Left colon (tissue), 2 donors: ENCODE measurements around the gene CMTM7. TPM values are rescaled to one million over a fixed set of nuclear protein-coding genes. Genes with fewer than 3 reads are reported as not detected.
"Not testable (repeated sequence)": the region's sequence is repeated elsewhere in the genome, so short reads cannot be mapped to it uniquely, and the experiment has no call there.

Experiments used
- ATAC-seq: fragments of 200-7000 bp; cut with Tn5 transposase; one replicate; pipeline ENCODE4 v1.9.1; 2020; ENCODE audit warnings: mild to moderate bottlenecking, moderate library complexity
- DNase-seq, 2 donors: peaks; one replicate each; pipeline ENCODE4 v3.0.0-alpha.2; 2020
- intact Hi-C, 2 donors: fragments of 100-400 bp; cut with DNase I in 1 of 2; cut with micrococcal nuclease in 1 of 2; formaldehyde crosslinking; loops; one replicate each; pipeline versions ENCODE4 v1.11.2 to v1.14.0; 2022; cut with DNase I, micrococcal nuclease
- total RNA-seq, 2 donors: library from RNA; stranded (reverse); fragmentation: NEBNext Ultra II Directional; extraction: Animal tissue kit (Norgen Biotek cat#: 25700); gene quantifications; one replicate each; pipeline ENCODE4 v1.2.1, GENCODE V29; 2021
- donor health status: DM: no; HTN: no; CAD: no.
- donor health status: DM: yes; HTN: yes; CAD: no.

The CMTM7 gene
- total RNA-seq, 2 donors from 2014 or later: 5.8 to 7.4 TPM

DNA sequence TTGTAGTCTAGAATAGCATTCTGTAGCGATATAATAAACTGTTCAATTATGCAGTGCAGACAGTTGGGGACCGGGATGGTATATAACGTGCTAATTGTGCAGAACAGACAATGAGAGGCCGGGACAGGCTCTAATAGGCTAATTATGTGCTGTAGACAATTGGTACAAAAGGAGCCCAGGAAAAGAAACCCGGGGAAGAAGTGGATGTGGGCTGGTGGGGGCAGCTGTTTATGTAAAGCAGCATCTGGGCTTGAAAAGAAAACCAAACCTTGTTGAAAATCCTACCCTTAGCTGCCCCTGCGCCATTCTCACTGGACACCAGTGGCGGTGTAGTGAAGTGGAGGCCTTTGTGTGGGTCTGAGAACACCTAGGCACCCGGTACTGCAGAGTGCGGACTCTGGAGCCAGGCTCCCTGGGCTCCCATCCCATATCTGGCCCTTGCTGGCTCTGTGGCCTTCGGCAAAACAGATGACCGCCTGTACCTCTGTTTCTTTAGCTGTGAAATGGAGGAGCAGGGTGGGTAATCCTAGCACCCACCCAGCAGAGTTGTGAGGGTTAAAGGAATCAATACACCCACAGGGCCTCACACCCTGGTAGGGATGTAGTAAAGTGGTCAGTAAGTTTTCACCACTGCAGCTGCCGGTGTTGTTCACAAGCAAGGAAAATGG lies 59.5 kb downstream of the CMTM7 start:
- no peak for DNase-seq
- no peak for ATAC-seq
- intact Hi-C loops: no loop called here

- no peak for DNase-seq
- intact Hi-C loops: no loop called here
- no peak for ATAC-seq
Observed at GRCh38 chr3:32452009-32452408, 60.4 kb downstream of the CMTM7 start.

- intact Hi-C loops: no loop called here
- ATAC-seq: no peak
- DNase-seq: no peak
Observed at GRCh38 chr3:32453346-32453745, 61.7 kb downstream of the CMTM7 start.

DNA sequence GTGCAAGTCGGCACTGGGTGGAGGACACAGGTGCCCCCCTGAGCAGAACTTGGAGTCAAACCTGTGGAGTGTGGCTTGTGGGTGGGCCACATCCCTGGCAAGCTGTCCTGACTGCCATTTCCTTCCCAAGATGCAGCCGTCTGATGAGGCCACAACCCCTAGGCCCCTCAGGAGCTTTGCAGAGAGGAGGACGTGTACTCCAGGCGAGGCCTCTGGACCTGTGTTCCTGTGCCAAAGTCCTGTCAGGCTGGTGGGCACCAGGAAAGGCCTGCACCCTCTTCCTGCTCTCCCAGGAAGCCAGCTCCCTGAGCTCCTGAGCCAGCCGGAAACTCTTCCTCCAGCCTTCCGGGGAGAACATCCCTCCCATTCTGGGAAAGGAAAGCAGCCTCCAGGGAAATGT lies 62.5 kb downstream of the CMTM7 start:
- ATAC-seq: no peak

GRCh38 chr3:32454731-32455608 lies 63.3 kb downstream of the CMTM7 start:
- DNase-seq (no peak), ATAC-seq (no peak)
- intact Hi-C loops: no loop called here

More for the DNA sequence above, 62.5 kb downstream of the CMTM7 start:
- no peak for DNase-seq
- intact Hi-C loops: no loop called here

DNA sequence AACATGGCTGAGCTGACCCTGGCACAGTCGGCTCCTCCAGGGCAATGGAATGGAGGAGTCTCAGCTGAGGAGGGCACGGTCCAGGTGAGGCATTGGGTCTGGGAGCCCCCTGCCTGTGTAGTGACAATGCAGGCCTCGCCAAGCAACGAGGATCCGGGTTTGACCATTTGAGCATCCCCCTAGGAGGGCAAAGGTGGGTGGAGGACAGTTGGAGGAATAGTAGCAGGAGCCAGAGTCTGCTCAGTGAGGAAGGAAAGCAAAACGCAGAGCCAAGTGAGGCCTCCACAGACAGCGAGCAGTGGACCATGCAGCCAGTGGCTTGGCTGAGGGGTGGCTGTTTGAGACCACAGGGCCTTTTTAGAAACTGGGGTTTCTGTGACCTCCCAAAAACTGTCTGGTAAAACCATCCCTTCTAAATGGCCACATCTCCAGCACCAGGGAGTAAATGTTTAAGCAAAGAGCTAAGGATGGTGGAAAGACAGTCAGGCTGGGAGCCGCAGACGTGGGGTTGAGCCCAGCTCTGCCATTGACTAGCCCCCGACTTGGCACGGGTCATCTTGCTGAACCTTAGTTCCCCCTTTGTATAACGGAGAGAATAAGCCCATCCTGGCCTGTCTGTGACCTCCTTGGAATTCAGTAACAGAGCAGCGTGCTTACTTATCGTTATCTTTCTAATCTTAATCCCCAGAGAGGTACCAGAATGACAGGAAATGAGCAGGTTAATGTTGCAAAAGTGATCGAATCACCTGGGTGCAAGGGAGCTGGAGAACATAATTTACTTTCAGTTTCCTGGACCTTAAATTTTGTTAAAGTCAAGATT lies 64.2 kb downstream of the CMTM7 start:
- intact Hi-C loops: no loop called here
- DNase-seq (no peak), ATAC-seq (no peak)

DNA sequence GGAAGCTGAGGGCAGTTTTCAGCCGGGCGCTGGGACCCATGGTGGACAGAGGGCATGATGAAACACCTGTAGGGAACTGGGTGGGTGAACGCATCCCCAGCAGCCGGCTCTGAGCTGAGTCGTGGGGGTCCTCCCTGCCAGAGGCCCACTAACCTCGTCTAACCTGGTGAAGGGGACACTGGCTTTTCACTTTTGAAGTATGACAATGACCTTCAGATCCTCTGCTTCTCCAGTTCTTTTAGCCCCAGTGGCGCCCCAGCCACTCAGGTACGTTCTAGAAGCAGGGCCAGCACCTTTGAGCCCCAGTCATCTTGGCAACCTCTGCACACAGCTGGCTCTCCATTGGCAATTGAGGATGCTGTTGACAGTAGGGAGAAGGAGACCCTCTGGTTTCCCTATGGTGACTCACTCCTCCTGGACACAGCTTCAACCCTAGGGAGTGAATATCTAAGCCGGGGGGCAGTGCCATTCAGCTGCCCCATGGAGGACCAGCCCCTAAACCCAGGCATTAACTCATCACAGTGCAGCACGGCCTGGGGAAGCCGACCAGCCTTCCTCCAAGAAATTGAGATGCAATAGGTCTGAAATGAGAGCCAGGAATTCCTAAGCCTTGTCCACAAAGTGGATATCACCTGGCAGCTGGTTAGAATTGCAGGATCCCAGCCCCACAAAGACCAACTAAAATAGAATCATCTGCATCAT lies 64.9 kb downstream of the CMTM7 start:
- no peak for ATAC-seq

GRCh38 chr3:32457971-32458471 lies 66.4 kb downstream of the CMTM7 start:
- ATAC-seq: no peak

More for the DNA sequence above, 64.9 kb downstream of the CMTM7 start:
- no peak for DNase-seq
- intact Hi-C loops: no loop called here

DNA sequence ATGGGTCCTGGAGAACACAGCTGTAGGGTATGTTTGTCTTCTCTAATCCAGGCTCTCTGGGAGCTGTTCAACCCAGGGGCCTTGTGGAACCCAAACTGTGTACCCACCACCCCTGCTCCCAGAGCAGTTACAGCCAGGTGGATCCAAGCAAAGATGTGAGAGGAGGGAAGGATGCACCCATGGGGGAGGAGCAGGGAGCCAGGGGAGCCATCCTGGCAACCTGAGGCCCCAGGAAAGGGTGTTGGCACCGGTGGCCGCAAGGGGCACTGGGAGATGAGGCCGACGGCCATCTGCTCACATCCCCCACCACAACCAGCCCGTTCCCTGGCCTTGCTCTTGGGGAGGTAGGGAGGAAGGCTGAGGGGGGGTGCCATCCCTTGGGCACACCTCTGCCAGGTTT lies 67.8 kb downstream of the CMTM7 start:
- intact Hi-C loops: no loop called here
- no peak for ATAC-seq

More at GRCh38 chr3:32457971-32458471, 66.4 kb downstream of the CMTM7 start:
- DNase-seq: no peak
- intact Hi-C loops: no loop called here

GRCh38 chr3:32460031-32460749 lies 68.5 kb downstream of the CMTM7 start:
- DNase-seq: peak in 1 of 2 donors; percentile 30
- intact Hi-C loops: loop anchor here in 1 of 2 donors (10.0 kb wide), 1 partner anchor 165 kb away; no protein-coding TSS in a partner anchor
- peak; percentile 55 for ATAC-seq

More for the DNA sequence above, 67.8 kb downstream of the CMTM7 start:
- no peak for DNase-seq

DNA sequence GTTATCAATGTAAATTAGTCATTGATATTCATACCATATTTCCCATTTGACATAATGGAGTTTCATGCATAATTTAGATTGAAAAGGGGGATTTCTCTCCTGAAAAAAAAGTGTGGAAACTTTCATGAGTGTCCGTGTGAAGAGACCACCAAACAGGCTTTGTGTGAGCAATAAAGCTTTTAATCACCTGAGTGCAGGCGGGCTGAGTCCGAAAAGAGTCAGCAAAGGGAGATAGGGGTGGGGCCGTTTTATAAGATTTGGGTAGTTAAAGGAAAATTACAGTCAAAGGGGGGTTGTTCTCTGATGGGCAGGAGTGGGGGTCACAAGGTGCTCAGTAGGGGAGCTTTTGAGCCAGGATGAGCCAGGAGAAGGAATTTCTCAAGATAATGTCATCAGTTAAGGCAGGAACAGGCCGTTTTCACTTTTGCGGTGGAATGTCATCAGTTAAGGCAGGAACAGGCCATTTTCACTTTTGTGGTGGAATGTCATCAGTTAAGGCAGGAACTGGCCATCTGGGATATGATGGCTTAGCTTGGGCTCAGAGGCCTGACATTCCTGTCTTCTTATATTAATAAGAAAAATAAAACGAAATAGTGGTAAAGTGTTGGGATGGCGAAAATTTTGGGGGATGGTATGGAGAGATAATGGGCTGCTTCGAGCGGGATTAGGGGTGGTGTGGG lies 69.3 kb downstream of the CMTM7 start:
- intact Hi-C loops: loop anchor here in 1 of 2 donors (10.0 kb wide), 1 partner anchor 166 kb away; no protein-coding TSS in a partner anchor
- not testable (repeated sequence) for DNase-seq, ATAC-seq

DNA sequence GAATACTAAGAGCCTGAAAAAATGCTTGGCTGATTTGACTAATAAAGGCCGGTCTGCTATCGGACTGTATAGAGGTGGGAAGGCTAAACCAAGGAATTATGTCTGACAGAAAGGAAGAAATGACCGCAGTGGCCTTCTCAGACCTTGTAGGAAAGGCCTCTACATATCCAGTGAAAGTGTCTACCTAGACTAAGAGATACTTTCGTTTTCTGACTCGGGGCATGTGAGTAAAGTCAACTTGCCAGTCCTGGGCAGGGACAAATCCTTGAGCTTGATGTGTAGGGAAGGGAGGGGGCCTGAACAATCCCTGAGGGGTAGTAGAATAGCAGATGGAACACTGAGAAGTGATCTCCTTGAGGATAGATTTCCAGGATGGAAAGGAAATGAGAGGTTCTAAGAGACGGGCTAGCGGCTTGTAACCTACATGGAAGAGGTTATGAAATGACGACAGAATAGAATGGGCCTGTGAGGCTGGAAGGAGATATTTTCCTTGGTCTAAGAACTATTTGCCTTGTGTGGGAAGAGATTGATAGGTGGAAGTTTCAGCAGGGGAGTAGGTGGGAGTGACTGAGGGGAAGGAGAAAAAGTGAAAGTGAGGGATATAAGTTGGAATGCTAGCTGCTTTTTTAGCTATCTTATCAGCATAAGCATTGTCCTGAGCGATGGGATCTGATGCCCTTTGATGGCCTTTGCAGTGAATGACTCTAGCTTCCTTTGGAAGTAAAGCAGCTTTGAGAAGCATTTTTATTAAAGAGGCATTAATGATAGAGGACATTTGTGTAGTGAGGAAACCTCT lies 70.7 kb downstream of the CMTM7 start:
- not testable (repeated sequence) for ATAC-seq, DNase-seq
- intact Hi-C loops: loop anchor here in 1 of 2 donors (10.0 kb wide), 1 partner anchor 168 kb away; no protein-coding TSS in a partner anchor

GRCh38 chr3:32463415-32463814 lies 71.8 kb downstream of the CMTM7 start:
- ATAC-seq, DNase-seq: not testable (repeated sequence)
- intact Hi-C loops: loop anchor here in 1 of 2 donors (10.0 kb wide), 1 partner anchor 169 kb away; no protein-coding TSS in a partner anchor

DNA sequence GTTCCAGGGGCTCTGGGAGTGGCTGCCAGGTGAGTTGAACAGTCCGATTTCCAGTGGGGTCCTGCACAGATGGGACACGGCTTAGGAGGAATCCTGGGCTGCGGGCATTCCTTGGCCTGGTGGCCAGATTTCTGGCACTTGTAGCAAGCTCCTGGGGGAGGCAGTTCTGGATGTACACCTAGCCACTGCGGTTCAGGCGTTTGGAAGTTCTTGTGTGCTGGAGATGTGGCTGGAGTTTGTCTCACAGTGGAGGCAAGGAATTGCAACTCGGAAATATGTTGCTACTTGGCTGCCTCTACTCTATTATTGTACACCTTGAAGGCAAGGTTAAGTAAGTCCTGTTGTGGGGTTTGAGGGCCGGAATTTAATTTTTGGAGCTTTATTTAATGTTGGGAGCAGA lies 73.1 kb downstream of the CMTM7 start:
- not testable (repeated sequence) for DNase-seq, ATAC-seq
- intact Hi-C loops: loop anchor here in 1 of 2 donors (10.0 kb wide), 1 partner anchor 170 kb away; no protein-coding TSS in a partner anchor

DNA sequence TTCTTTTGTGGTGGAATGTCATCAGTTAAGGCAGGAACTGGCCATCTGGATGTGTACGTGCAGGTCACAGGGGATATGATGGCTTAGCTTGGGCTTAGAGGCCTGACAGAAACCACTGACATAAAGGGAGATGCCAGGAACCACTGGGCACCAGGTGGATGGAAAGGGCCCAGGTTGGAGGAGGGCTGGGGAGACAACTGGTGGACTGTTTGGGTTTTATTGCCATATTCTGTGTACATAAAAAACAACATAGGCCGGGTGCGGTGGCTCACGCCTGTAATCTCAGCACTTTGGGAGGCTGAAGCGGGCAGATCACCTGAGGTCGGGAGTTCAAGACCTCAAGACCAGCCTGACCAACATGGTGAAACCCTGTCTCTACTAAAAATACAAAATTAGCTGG lies 75.2 kb downstream of the CMTM7 start:
- not testable (repeated sequence) for ATAC-seq, DNase-seq
- intact Hi-C loops: loop anchor here in 1 of 2 donors (10.0 kb wide), 1 partner anchor 172 kb away; no protein-coding TSS in a partner anchor
